Measurements from ENCODE around the gene BTG1.
"Not testable (repeated sequence)": the region's sequence is repeated elsewhere in the genome, so short reads cannot be mapped to it uniquely, and the experiment has no call there.

The BTG1 gene

GRCh38 chr12:92098594-92099380 is 46.9 kb downstream of the BTG1 start:
- no peak for DNase-seq

- DNase-seq: no peak
Observed at GRCh38 chr12:92096346-92097136, 49.1 kb downstream of the BTG1 start.

GRCh38 chr12:92094751-92095161 is 50.9 kb downstream of the BTG1 start:
- no peak for DNase-seq

GRCh38 chr12:92094301-92094700 is 51.3 kb downstream of the BTG1 start:
- not testable (repeated sequence) for DNase-seq

All from nucleus accumbens (tissue), 56 donors.